Suprapubic skin (tissue), 4 donors: ENCODE results near the gene SCN5A.

Experiments used
- EP300 ChIP-seq: sonication (generic); formaldehyde crosslinking; IDR thresholded peaks from one replicate; pipeline ENCODE4 v1.6.1; 2017; ENCODE audit warnings: antibody characterized with exemption
- POLR2A ChIP-seq, 2 donors: fragments of 450-650 bp; IDR thresholded peaks; one replicate each; pipeline ENCODE4 v1.6.1; 2017; ENCODE audit warnings: antibody characterized with exemption in 2 of 2, mild to moderate bottlenecking in 2 of 2, moderate library complexity in 2 of 2
- POLR2AphosphoS5 ChIP-seq, 3 donors: sonication (generic); formaldehyde crosslinking; IDR thresholded peaks; one replicate each; pipeline ENCODE4 v1.6.1; 2017; ENCODE audit warnings: antibody characterized with exemption in 3 of 3
- TF ChIP-seq, protein P1 (sequence below), 2 donors: fragments of 200-600 bp in 1 of 2; fragments of 450-650 bp in 1 of 2; sonication (generic) in 1 of 2; IDR thresholded peaks; one replicate each; pipeline ENCODE4 v1.5.1; 2016 to 2019; ENCODE audit warnings: antibody characterized with exemption in 2 of 2, mild to moderate bottlenecking in 1 of 2, moderate library complexity in 1 of 2

DNA sequence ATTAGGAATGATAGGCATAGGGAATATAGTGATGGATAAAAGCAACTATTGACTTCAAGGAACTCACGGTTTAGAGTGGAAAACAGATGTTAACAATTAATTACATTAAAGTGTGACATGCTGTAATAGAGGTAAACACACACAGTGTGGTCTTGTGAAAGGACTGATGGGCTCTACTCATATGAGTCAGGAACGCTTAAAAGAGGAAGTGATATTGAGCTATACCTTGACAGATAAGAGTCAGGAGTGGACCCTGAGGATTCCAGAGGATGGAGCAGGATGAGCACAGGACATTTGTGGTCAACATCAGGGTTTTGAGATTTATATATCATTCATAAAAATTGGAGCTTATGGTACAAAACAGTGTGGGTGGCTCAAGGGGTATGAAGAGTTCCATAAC is 142.4 kb downstream of the SCN5A start:
- TF ChIP-seq, protein P1, sequence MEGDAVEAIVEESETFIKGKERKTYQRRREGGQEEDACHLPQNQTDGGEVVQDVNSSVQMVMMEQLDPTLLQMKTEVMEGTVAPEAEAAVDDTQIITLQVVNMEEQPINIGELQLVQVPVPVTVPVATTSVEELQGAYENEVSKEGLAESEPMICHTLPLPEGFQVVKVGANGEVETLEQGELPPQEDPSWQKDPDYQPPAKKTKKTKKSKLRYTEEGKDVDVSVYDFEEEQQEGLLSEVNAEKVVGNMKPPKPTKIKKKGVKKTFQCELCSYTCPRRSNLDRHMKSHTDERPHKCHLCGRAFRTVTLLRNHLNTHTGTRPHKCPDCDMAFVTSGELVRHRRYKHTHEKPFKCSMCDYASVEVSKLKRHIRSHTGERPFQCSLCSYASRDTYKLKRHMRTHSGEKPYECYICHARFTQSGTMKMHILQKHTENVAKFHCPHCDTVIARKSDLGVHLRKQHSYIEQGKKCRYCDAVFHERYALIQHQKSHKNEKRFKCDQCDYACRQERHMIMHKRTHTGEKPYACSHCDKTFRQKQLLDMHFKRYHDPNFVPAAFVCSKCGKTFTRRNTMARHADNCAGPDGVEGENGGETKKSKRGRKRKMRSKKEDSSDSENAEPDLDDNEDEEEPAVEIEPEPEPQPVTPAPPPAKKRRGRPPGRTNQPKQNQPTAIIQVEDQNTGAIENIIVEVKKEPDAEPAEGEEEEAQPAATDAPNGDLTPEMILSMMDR (IDR thresholded peaks at IDR 0.05), result no peak
- TF ChIP-seq POLR2AphosphoS5 (IDR thresholded peaks at IDR 0.05) (no peak), POLR2A (IDR thresholded peaks at IDR 0.05) (no peak), EP300 (no peak)
